ENCODE results near the gene MEMO1.

- TF ChIP-seq POLR2AphosphoS5 (IDR thresholded peaks at IDR 0.05; ENCODE audit: low read depth, low read length), result no peak
- no peak for TF ChIP-seq POU2F2 (IDR thresholded peaks at IDR 0.05; ENCODE audit: low read depth, low read length)
- no peak for TF ChIP-seq POLR2A (IDR thresholded peaks at IDR 0.05; ENCODE audit: low read depth, low read length)
Observed at GRCh38 chr2:32003791-32004190, 7.0 kb downstream of the MEMO1 start.
